RPMI8226 (cell line): Measurements from ENCODE around the gene JCHAIN.

Experiments used
- DNase-seq: peaks from one replicate; pipeline ENCODE4 v3.0.0-alpha.2; 2015

The JCHAIN gene

GRCh38 chr4:70634482-70634881 lies 31.8 kb downstream of the JCHAIN start:
- no peak for DNase-seq

DNA sequence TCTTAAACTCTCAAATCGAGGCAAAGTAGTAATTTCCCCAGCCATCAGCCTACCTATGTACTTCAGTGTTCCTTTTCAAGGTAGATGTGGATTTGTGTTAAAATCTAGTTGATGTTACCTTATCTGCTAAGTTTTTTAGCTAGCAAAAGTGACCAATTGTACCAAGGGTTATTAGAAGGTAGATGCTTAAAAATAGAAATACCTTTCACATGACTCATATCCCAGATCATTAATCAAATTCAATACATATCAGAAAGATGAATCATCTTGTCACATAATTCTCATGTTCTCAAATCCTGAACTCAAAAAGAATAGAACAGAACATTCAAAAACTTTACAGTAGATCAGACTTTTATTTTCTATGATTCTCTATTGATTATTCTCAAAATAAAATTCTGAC lies 34.3 kb downstream of the JCHAIN start:
- no peak for DNase-seq

GRCh38 chr4:70630162-70630561 lies 36.1 kb downstream of the JCHAIN start:
- no peak for DNase-seq

GRCh38 chr4:70629469-70630090 lies 36.7 kb downstream of the JCHAIN start:
- no peak for DNase-seq

- DNase-seq, result no peak
Observed at GRCh38 chr4:70628444-70628843, 37.9 kb downstream of the JCHAIN start, which contains the start of gene ENAM. Gene ENAM (plus strand): TSS chr4:70628744. CDS start chr4:70629501, 757 bp downstream.

DNA sequence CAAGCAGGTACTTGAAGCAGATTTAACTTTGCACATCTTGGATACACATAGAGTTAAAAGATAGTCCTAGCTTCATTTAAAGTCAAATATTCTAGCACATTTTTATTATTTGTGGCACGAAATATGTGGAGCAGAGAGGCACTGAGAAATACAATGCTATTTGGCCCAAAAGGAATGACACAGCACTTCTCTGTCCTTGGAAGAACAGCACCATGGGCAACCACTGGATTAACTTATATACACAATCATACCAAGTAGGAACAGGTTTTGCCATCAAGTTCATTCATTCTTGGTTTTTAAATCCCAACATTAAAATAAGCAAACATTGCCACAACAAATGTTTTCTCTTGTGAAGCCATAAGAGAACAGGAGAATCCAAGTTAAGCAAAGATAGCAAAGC lies 38.7 kb downstream of the JCHAIN start:
- no peak for DNase-seq

DNA sequence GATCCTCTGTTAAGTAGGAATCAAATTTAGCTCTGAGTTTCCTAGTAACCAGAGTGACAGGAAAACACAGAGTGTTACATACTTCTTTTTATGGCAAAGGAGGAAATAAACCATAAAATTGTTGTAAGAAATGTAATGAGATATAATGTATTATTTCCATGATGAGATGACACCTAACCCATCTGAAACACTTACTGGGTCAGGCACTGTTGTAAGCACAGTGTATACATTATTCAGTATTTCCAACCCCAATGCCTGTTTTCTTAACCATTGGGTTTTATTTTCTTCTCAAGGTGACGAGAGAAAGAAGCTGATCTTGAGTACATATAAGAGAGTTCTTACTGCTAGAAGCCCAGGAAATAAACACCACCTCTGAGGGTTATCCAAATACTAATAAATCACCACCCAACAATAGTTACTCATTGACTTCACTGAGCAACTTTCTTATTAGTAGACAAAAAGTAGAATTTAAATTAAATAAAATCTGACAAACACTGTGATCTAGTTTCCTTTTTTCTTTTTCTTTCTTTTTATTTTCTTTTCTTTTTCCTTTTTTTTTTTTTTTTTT lies 42.0 kb downstream of the JCHAIN start:
- no peak for DNase-seq

GRCh38 chr4:70623323-70623722 lies 43.0 kb downstream of the JCHAIN start:
- DNase-seq, result no peak

GRCh38 chr4:70619778-70620177 lies 46.5 kb downstream of the JCHAIN start:
- DNase-seq, result no peak

DNA sequence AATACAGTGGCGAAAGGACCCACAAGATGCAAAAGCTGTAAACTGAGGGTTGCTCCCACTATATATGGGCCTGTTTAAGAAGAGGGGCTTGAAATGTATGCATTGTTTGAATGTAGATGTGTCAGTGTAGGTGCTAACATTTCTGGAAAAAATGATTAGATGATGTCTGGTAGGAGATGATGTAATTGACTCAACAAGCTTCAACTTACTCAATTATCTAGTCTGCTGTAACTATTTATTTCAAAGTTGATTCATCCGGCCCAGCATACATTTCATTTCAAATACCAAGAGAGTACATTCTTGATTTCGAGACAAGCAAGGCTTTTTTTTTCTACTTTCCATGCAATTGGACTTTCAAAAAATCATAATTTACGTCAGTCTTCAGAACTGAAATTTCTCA lies 47.0 kb downstream of the JCHAIN start:
- DNase-seq, result no peak

- DNase-seq, result peak; percentile 38
Observed at GRCh38 chr4:70614184-70614555, 52.1 kb downstream of the JCHAIN start.

DNA sequence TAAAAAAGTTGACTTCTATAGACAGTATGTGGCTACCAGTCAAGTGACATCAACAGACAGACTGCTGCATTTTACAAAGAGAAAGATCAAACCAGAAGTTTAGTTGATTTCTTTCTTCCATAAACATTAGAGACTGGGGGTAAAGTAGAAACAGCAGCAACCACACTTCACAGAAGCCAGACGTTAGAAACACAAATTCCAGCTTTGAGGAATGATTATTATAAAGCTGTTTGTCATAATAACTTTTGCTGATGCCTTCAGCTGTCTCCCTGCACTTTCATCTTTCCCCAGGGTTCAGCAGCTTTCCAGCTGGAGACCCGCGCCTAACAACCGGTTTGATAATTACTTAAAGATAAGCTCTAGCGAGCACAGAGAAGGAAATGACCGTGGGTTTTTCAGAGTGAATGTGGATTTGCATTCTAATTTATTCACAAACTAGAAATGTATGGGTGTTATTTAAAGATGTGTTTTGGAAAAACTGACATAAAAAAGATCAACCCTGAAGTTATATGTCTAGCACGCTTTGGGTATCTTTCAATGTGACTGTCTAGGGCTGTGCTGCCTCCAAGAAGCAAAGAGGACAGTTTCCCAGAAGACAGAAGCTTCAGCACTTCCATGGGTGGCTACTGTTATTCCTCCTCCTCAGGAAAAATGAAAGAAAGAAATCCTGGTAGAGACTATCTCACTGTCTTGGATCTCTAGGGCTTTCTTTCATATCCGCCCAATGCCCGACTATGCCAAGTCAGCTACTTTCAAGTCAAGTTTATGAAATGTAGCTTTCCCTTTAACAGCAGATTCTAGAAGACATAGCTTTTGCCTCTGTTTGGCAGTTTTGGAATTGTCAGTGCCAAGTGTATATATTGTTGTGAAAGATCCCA lies 52.8 kb downstream of the JCHAIN start:
- peak; percentile 68 for DNase-seq

GRCh38 chr4:70608324-70608723 lies 58.0 kb downstream of the JCHAIN start:
- no peak for DNase-seq

DNA sequence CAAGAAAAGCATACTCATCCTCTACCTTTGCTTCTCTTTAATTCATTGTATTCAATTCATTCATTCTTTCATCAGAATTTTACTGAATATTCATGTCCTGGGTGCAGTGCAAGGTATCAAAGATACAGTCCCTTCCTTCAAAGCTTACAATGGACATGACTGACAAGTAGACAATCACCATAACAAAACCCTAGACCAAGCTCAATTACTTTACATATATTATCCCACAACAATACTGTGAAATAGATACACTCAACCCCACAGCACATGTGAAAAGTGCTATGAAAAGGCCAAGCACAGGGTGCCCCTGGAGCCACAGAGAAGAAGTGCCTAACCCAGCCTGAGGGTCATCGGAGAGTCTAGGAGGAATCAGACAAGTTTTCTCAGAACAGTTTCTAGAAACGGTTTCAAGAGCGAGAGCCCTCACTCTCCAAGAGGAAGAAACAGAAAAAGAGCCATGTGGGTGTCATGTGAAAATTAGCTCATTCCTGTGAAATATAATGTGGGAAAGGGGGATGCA lies 58.9 kb downstream of the JCHAIN start:
- no peak for DNase-seq

DNA sequence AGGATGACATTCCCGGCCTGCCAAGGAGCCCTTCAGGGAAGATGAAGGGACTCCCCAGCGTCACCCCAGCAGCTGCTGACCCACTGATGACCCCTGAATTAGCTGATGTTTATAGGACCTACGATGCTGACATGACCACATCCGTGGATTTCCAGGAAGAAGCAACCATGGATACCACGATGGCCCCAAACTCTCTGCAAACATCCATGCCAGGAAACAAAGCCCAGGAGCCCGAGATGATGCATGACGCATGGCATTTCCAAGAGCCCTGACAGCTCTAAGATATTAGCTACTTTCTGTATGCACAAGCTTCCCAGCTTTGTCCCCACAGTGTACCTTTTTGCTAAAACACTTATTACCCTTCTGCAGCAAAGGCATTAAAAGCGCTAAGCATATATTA lies 59.8 kb downstream of the JCHAIN start:
- DNase-seq, result no peak
